ENCODE data around the gene CEP20.

GRCh38 chr16:15916323-15916722 lies 27.9 kb upstream of the CEP20 start:
- no peak for TF ChIP-seq CTCF (IDR thresholded peaks at IDR 0.05)
- no peak for TF ChIP-seq POLR2A (IDR thresholded peaks at IDR 0.05)

Measured in adrenal gland (tissue), 5 donors.